Endothelial cell (in vitro differentiated cells): ENCODE data around the gene SLC52A3. TPM values are rescaled to one million over a fixed set of nuclear protein-coding genes. Genes with fewer than 3 reads are reported as not detected.
"Not testable (repeated sequence)": the region's sequence is repeated elsewhere in the genome, so short reads cannot be mapped to it uniquely, and the experiment has no call there.

Experiments
- DNase-seq: peaks from one replicate; pipeline ENCODE4 v3.0.0; 2021; ENCODE audit warnings: low spot score
- H3K27ac Mint-ChIP-seq: one replicate; pipeline ENCODE4 v1.8.0; 2021; ENCODE audit warnings: mixed read lengths, inconsistent platforms; ENCODE audit not compliant: unreplicated experiment
- H3K27me3 Mint-ChIP-seq: one replicate; pipeline ENCODE4 v1.8.0; 2021; ENCODE audit warnings: mild to moderate bottlenecking, moderate library complexity, mixed read lengths, inconsistent platforms; ENCODE audit not compliant: unreplicated experiment
- H3K36me3 Mint-ChIP-seq: one replicate; pipeline ENCODE4 v1.8.0; 2021; ENCODE audit warnings: mild to moderate bottlenecking, low read depth, mixed read lengths, inconsistent platforms; ENCODE audit not compliant: unreplicated experiment
- H3K4me1 Mint-ChIP-seq: one replicate; pipeline ENCODE4 v1.8.0; 2021; ENCODE audit warnings: mild to moderate bottlenecking, mixed read lengths, inconsistent platforms; ENCODE audit not compliant: unreplicated experiment
- H3K4me3 Mint-ChIP-seq: one replicate; pipeline ENCODE4 v1.8.0; 2021; ENCODE audit warnings: mild to moderate bottlenecking, mixed read lengths, inconsistent platforms; ENCODE audit not compliant: unreplicated experiment
- H3K9me3 Mint-ChIP-seq: one replicate; pipeline ENCODE4 v1.8.0; 2021; ENCODE audit warnings: mixed read lengths, inconsistent platforms; ENCODE audit not compliant: unreplicated experiment
- long read RNA-seq: library from polyadenylated mRNA; unstranded; transcript quantifications from one replicate; pipeline ENCODE4 v2.0.0, GENCODE V29; 2020; ENCODE audit not compliant: unreplicated experiment
- total RNA-seq: library from RNA; stranded (reverse); fragmentation: NEBNext Ultra II Directional; extraction: Animal tissue kit (Norgen Biotek cat#: 25700); gene quantifications from one replicate; pipeline ENCODE4 v1.2.1, GENCODE V29; 2021; ENCODE audit not compliant: unreplicated experiment
- TF ChIP-seq, protein P1 (sequence below): fragments of 200-600 bp; sonication (generic); IDR thresholded peaks from one replicate; pipeline ENCODE4 v1.5.0; 2021; ENCODE audit warnings: antibody characterized with exemption; ENCODE audit not compliant: unreplicated experiment

Gene SLC52A3
- 2.9 TPM for total RNA-seq
- long read RNA-seq, partial matches to known transcripts, result 1 of 1 reads
- long read RNA-seq, other reads (novel, unspliced or antisense), result 0 of 1 reads

GRCh38 chr20:768426-768978 lies at the start of gene SLC52A3:
Gene SLC52A3 (minus strand): TSS chr20:768500. CDS start chr20:765774, 2,726 bp downstream.
- no peak within 1 kb of the TSS for H3K27ac Mint-ChIP-seq
- TF ChIP-seq, protein P1, sequence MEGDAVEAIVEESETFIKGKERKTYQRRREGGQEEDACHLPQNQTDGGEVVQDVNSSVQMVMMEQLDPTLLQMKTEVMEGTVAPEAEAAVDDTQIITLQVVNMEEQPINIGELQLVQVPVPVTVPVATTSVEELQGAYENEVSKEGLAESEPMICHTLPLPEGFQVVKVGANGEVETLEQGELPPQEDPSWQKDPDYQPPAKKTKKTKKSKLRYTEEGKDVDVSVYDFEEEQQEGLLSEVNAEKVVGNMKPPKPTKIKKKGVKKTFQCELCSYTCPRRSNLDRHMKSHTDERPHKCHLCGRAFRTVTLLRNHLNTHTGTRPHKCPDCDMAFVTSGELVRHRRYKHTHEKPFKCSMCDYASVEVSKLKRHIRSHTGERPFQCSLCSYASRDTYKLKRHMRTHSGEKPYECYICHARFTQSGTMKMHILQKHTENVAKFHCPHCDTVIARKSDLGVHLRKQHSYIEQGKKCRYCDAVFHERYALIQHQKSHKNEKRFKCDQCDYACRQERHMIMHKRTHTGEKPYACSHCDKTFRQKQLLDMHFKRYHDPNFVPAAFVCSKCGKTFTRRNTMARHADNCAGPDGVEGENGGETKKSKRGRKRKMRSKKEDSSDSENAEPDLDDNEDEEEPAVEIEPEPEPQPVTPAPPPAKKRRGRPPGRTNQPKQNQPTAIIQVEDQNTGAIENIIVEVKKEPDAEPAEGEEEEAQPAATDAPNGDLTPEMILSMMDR, result peak; percentile 10
- DNase-seq, result peak; percentile 56

GRCh38 chr20:815914-816606 lies 47.8 kb upstream of the SLC52A3 start:
- Mint-ChIP-seq H3K27me3 (peaks cover 7% of the 10 kb centered on the region), H3K36me3 (no peaks in the 10 kb centered on the region), H3K4me1 (no peaks in the 10 kb centered on the region), H3K4me3 (no peak overlapping the region), H3K27ac (no peak overlapping the region), H3K9me3 (no peaks in the 10 kb centered on the region)
- TF ChIP-seq, protein P1, result peak; percentile 97
- DNase-seq, result peak; percentile 67

More at GRCh38 chr20:768426-768978, at the start of gene SLC52A3:
- Mint-ChIP-seq H3K36me3 (peaks cover 3% of the 10 kb centered on the region), H3K27me3 (peaks cover 4% of the 10 kb centered on the region), H3K4me3 (peak within 1 kb of the TSS; percentile 66), H3K4me1 (peaks cover 9% of the 10 kb centered on the region), H3K9me3 (peaks cover 3% of the 10 kb centered on the region)

DNA sequence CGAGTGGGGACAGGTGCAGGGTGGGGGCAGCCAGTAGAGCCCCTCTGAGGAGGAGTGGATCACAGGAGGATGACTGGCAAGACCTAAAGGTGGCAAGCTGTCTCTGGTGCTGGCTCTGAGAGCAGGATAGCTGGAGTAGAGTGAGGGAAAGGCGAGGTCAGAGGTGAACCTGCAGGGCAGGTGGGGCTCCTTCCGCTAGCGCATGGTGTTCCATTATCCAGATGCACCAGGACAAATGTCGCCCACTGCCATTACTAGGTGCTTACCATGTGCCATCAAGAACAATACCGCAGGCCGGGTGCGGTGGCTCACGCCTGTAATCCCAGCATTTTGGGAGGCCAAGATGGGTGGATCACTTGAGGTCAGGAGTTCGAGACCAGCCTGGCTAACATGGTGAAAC lies 46.9 kb upstream of the SLC52A3 start:
- no peak overlapping the region for H3K27ac Mint-ChIP-seq
- no peak for DNase-seq
- H3K4me3 Mint-ChIP-seq, result no peak overlapping the region
- no peaks in the 10 kb centered on the region for H3K4me1 Mint-ChIP-seq
- TF ChIP-seq, protein P1, result no peak
- H3K36me3 Mint-ChIP-seq, result no peaks in the 10 kb centered on the region
- peaks cover 5% of the 10 kb centered on the region for H3K27me3 Mint-ChIP-seq
- H3K9me3 Mint-ChIP-seq, result no peaks in the 10 kb centered on the region

- DNase-seq, result no peak
- H3K4me3 Mint-ChIP-seq, result no peak overlapping the region
- H3K27me3 Mint-ChIP-seq, result no peaks in the 10 kb centered on the region
- H3K4me1 Mint-ChIP-seq, result no peaks in the 10 kb centered on the region
- H3K27ac Mint-ChIP-seq, result no peak overlapping the region
- no peaks in the 10 kb centered on the region for H3K36me3 Mint-ChIP-seq
- H3K9me3 Mint-ChIP-seq, result no peaks in the 10 kb centered on the region
- TF ChIP-seq, protein P1, result no peak
Measured at GRCh38 chr20:813390-813789, 45.1 kb upstream of the SLC52A3 start.

DNA sequence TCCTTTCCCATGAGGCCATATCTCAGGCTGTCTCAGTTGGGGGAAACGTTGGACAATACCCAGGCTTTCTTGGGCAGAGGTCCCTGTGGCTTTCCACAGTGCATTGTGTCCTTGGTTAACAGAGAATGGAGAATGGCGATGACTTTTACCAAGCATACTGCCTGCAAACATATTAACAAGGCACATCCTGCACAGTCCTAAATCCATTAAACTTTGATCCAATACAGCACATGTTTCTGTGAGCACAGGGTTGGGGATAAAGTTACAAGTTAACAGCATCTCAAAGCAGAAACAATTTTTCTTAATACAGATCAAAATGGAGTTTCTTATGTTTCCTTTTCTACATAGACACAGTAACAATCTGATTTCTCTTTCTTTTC lies 44.1 kb upstream of the SLC52A3 start:
- not testable (repeated sequence) for H3K9me3 Mint-ChIP-seq, H3K4me1 Mint-ChIP-seq, H3K4me3 Mint-ChIP-seq, H3K27ac Mint-ChIP-seq, H3K27me3 Mint-ChIP-seq, DNase-seq, H3K36me3 Mint-ChIP-seq

DNA sequence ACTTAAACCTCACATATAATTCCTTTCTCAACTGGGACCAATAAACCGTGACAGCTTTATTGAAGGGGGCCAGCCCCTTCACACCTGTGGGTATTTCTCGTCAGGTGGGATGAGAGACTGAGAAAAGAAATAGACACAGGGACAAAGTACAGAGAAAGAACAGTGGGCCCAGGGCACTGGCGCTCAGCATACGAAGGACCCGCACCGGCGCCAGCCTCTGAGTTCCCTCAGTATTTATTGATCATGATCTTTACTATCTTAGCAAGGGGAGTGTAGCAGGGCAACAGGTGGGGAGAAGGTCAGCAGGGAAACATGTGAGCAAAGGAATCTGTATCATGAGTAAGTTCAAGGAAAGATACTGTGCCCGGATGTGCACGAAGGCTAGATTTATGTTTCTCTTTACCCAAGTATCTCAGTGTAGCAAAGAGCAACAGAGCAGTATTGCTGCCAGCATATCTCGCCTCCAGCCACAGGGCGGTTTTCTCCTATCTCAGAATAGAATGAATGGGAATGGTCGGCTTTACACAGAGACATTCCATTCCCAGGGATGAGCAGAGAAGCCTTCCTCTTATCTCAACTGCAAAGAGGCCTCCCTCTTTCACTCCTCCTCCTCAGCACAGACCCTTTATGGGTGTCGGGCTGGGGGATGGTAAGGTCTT lies 43.6 kb upstream of the SLC52A3 start:
- H3K36me3 Mint-ChIP-seq, H3K4me3 Mint-ChIP-seq, DNase-seq, H3K27me3 Mint-ChIP-seq, H3K9me3 Mint-ChIP-seq, H3K27ac Mint-ChIP-seq, H3K4me1 Mint-ChIP-seq: not testable (repeated sequence)
